Epithelial cell of proximal tubule (primary cell): Measurements from ENCODE around the gene POLR2J. TPM values are rescaled to one million over a fixed set of nuclear protein-coding genes. Genes with fewer than 3 reads are reported as not detected.

Experiments
- DNase-seq: peaks from one replicate; pipeline ENCODE4 v3.0.0-alpha.2; 2011; ENCODE audit warnings: low read depth
- H3K4me3 ChIP-seq: 2 replicates; pipeline ENCODE4 v1.5.1; 2011; ENCODE audit warnings: low read depth, mild to moderate bottlenecking, low read length
- CTCF ChIP-seq: conservative IDR thresholded peaks from 2 replicates; pipeline ENCODE4 v1.5.1; 2012; ENCODE audit warnings: low read depth, mild to moderate bottlenecking, low read length
- total RNA-seq: library from RNA; depleted of rRNA; stranded (reverse); fragments of >200 nt; gene quantifications from 2 replicates; pipeline ENCODE4 v1.2.3, GENCODE V29; 2015

Gene POLR2J
- total RNA-seq, 1 donor from 2014 or later = 32.8 TPM

GRCh38 chr7:102473271-102473991 is 5.3 kb downstream of the POLR2J start:
- no peak for TF ChIP-seq CTCF
- no peak overlapping the region for H3K4me3 ChIP-seq
- no peak for DNase-seq

GRCh38 chr7:102472126-102473041 is 6.3 kb downstream of the POLR2J start:
- TF ChIP-seq CTCF = no peak
- H3K4me3 ChIP-seq = no peak overlapping the region
- no peak for DNase-seq

- no peak for TF ChIP-seq CTCF
- H3K4me3 ChIP-seq = no peak overlapping the region
- no peak for DNase-seq
Measured at GRCh38 chr7:102471791-102472125, 7.0 kb downstream of the POLR2J start.

- DNase-seq = no peak
- no peak for TF ChIP-seq CTCF
- no peak overlapping the region for H3K4me3 ChIP-seq
Measured at GRCh38 chr7:102469972-102470825, 8.5 kb downstream of the POLR2J start.

- no peak for TF ChIP-seq CTCF
Measured at GRCh38 chr7:102469351-102469971, 9.3 kb downstream of the POLR2J start.

More at GRCh38 chr7:102469351-102469971, 9.3 kb downstream of the POLR2J start:
- no peak overlapping the region for H3K4me3 ChIP-seq
- no peak for DNase-seq
